SK-N-SH treated with all-trans-retinoic acid at 6 μM for 48 hours (cell line): Measurements from ENCODE around the gene CIT.

Source experiments
- ATAC-seq: fragments of 200-7000 bp; cut with Tn5 transposase; 3 replicates; pipeline ENCODE4 v1.9.1; 2020; ENCODE audit warnings: mild to moderate bottlenecking, moderate library complexity
- ARNTL ChIP-seq: fragments of 450-650 bp; formaldehyde crosslinking; IDR thresholded peaks from 2 replicates; pipeline ENCODE4 v1.5.0; 2020; ENCODE audit warnings: low read depth, mild to moderate bottlenecking, moderate library complexity, borderline replicate concordance
- BACH2 ChIP-seq: fragments of 250-450 bp; sonication (Bioruptor Pico); IDR thresholded peaks from 2 replicates; pipeline ENCODE4 v1.9.0; 2021; ENCODE audit warnings: mild to moderate bottlenecking, borderline replicate concordance
- CREB5 ChIP-seq: fragments of 250-450 bp; sonication (Bioruptor Pico); IDR thresholded peaks from 2 replicates; pipeline ENCODE4 v1.5.1; 2020; ENCODE audit warnings: low read depth, mild to moderate bottlenecking, moderate library complexity
- CSDC2 ChIP-seq: fragments of 250-450 bp; sonication (Bioruptor Pico); IDR thresholded peaks from 2 replicates; pipeline ENCODE4 v1.5.0; 2020; ENCODE audit warnings: mild to moderate bottlenecking, moderate library complexity
- CSRNP3 ChIP-seq: fragments of 250-450 bp; sonication (Bioruptor Pico); IDR thresholded peaks from 2 replicates; pipeline ENCODE4 v1.5.1; 2021; ENCODE audit warnings: mild to moderate bottlenecking, moderate library complexity
- ESRRG ChIP-seq: fragments of 250-450 bp; sonication (Bioruptor Pico); IDR thresholded peaks from 2 replicates; pipeline ENCODE4 v1.6.1; 2021; ENCODE audit warnings: mild to moderate bottlenecking
- GLIS3 ChIP-seq: fragments of 250-450 bp; sonication (Bioruptor Pico); IDR thresholded peaks from 2 replicates; pipeline ENCODE4 v1.5.0; 2020; ENCODE audit warnings: mild to moderate bottlenecking, moderate library complexity
- ISL1 ChIP-seq: fragments of 250-450 bp; sonication (Bioruptor Pico); IDR thresholded peaks from 2 replicates; pipeline ENCODE4 v2.1.2; 2022; ENCODE audit warnings: mild to moderate bottlenecking, moderate library complexity
- OSR1 ChIP-seq: fragments of 250-450 bp; sonication (Bioruptor Pico); IDR thresholded peaks from 2 replicates; pipeline ENCODE4 v1.8.0; 2022; ENCODE audit warnings: moderate library complexity, mild to moderate bottlenecking, inconsistent platforms
- RARB ChIP-seq: fragments of 250-450 bp; sonication (Bioruptor Pico); IDR thresholded peaks from 2 replicates; pipeline ENCODE4 v1.8.0; 2021; ENCODE audit warnings: mild to moderate bottlenecking, moderate library complexity
- SNAI2 ChIP-seq: fragments of 250-450 bp; sonication (Bioruptor Pico); IDR thresholded peaks from 2 replicates; pipeline ENCODE4 v1.5.0; 2020; ENCODE audit warnings: mild to moderate bottlenecking, moderate library complexity
- TCF4 ChIP-seq: fragments of 250-450 bp; sonication (Bioruptor Pico); IDR thresholded peaks from 2 replicates; pipeline ENCODE4 v1.8.0; 2021; ENCODE audit warnings: mild to moderate bottlenecking, moderate library complexity, borderline replicate concordance
- TOX ChIP-seq: fragments of 250-450 bp; sonication (Bioruptor Pico); IDR thresholded peaks from 2 replicates; pipeline ENCODE4 v1.8.0; 2021; ENCODE audit warnings: mild to moderate bottlenecking, moderate library complexity, borderline replicate concordance
- ZFP3 ChIP-seq: fragments of 250-450 bp; sonication (Bioruptor Pico); IDR thresholded peaks from 2 replicates; pipeline ENCODE4 v1.5.0; 2020; ENCODE audit warnings: mild to moderate bottlenecking, moderate library complexity
- ZFP30 ChIP-seq: fragments of 450-650 bp; formaldehyde crosslinking; IDR thresholded peaks from 2 replicates; pipeline ENCODE4 v1.5.0; 2022; ENCODE audit warnings: mild to moderate bottlenecking, moderate library complexity
- ZNF565 ChIP-seq: fragments of 450-650 bp; formaldehyde crosslinking; conservative IDR thresholded peaks from 2 replicates; pipeline ENCODE4 v1.5.0; 2020; ENCODE audit warnings: low read depth, mild to moderate bottlenecking, moderate library complexity
- ZNF70 ChIP-seq: fragments of 450-650 bp; formaldehyde crosslinking; IDR thresholded peaks from 2 replicates; pipeline ENCODE4 v1.5.0; 2020; ENCODE audit warnings: mild to moderate bottlenecking, moderate library complexity
- ZNF8 ChIP-seq: fragments of 450-650 bp; formaldehyde crosslinking; IDR thresholded peaks from 2 replicates; pipeline ENCODE4 v1.5.0; 2020; ENCODE audit warnings: mild to moderate bottlenecking, moderate library complexity
- TF ChIP-seq, protein P1 (sequence below): fragments of 250-450 bp; sonication (Bioruptor Pico); IDR thresholded peaks from 2 replicates; pipeline ENCODE4 v1.8.0; 2020; ENCODE audit warnings: mild to moderate bottlenecking, moderate library complexity, borderline replicate concordance
- TF ChIP-seq, protein P2 (sequence below): fragments of 250-450 bp; sonication (Bioruptor Pico); IDR thresholded peaks from 2 replicates; pipeline ENCODE4 v1.5.0; 2020; ENCODE audit warnings: mild to moderate bottlenecking, moderate library complexity
- TF ChIP-seq, protein P3 (sequence below): fragments of 250-450 bp; sonication (Bioruptor Pico); IDR thresholded peaks from 2 replicates; pipeline ENCODE4 v1.8.0; 2021; ENCODE audit warnings: low read depth, mild to moderate bottlenecking, moderate library complexity, borderline replicate concordance

CIT gene

GRCh38 chr12:119788786-119789185, 88.3 kb downstream of the CIT start:
- TF ChIP-seq ZNF70 = no peak
- TF ChIP-seq BACH2 (CRISPR knock-in tag) = no peak
- TF ChIP-seq ZNF565 (CRISPR knock-in tag) = no peak
- no peak for TF ChIP-seq ZFP30 (CRISPR knock-in tag)
- TF ChIP-seq, protein P1, sequence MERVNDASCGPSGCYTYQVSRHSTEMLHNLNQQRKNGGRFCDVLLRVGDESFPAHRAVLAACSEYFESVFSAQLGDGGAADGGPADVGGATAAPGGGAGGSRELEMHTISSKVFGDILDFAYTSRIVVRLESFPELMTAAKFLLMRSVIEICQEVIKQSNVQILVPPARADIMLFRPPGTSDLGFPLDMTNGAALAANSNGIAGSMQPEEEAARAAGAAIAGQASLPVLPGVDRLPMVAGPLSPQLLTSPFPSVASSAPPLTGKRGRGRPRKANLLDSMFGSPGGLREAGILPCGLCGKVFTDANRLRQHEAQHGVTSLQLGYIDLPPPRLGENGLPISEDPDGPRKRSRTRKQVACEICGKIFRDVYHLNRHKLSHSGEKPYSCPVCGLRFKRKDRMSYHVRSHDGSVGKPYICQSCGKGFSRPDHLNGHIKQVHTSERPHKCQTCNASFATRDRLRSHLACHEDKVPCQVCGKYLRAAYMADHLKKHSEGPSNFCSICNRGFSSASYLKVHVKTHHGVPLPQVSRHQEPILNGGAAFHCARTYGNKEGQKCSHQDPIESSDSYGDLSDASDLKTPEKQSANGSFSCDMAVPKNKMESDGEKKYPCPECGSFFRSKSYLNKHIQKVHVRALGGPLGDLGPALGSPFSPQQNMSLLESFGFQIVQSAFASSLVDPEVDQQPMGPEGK = no peak
- TF ChIP-seq ARNTL = no peak
- TF ChIP-seq OSR1 (CRISPR knock-in tag) = no peak
- TF ChIP-seq, all 23 proteins: peak for 0
- ATAC-seq = no peak

- no peak for ATAC-seq
- TF ChIP-seq CSRNP3 (CRISPR knock-in tag) (no peak), ZNF565 (CRISPR knock-in tag) (no peak), ZFP30 (CRISPR knock-in tag) (no peak), GLIS3 (no peak), ZFP3 (CRISPR knock-in tag) (no peak), TOX (CRISPR knock-in tag) (no peak), TCF4 (CRISPR knock-in tag) (no peak), CSDC2 (CRISPR knock-in tag) (no peak), BACH2 (CRISPR knock-in tag) (no peak), ZNF70 (no peak)
- TF ChIP-seq, protein P1 = no peak
These were observed 90.6 kb downstream of the CIT start for GRCh38 chr12:119786539-119786938.

GRCh38 chr12:119784673-119785072, 92.4 kb downstream of the CIT start:
- ATAC-seq = no peak

More at GRCh38 chr12:119784673-119785072, 92.4 kb downstream of the CIT start:
- TF ChIP-seq CREB5 (no peak), ESRRG (no peak), GLIS3 (no peak), BACH2 (CRISPR knock-in tag) (no peak), SNAI2 (CRISPR knock-in tag) (no peak), ZNF565 (CRISPR knock-in tag) (no peak), ZNF8 (CRISPR knock-in tag) (no peak), OSR1 (CRISPR knock-in tag) (no peak), ZFP30 (CRISPR knock-in tag) (no peak), ISL1 (no peak), RARB (CRISPR knock-in tag) (no peak)
- TF ChIP-seq, protein P1 = no peak
- TF ChIP-seq, protein P2, sequence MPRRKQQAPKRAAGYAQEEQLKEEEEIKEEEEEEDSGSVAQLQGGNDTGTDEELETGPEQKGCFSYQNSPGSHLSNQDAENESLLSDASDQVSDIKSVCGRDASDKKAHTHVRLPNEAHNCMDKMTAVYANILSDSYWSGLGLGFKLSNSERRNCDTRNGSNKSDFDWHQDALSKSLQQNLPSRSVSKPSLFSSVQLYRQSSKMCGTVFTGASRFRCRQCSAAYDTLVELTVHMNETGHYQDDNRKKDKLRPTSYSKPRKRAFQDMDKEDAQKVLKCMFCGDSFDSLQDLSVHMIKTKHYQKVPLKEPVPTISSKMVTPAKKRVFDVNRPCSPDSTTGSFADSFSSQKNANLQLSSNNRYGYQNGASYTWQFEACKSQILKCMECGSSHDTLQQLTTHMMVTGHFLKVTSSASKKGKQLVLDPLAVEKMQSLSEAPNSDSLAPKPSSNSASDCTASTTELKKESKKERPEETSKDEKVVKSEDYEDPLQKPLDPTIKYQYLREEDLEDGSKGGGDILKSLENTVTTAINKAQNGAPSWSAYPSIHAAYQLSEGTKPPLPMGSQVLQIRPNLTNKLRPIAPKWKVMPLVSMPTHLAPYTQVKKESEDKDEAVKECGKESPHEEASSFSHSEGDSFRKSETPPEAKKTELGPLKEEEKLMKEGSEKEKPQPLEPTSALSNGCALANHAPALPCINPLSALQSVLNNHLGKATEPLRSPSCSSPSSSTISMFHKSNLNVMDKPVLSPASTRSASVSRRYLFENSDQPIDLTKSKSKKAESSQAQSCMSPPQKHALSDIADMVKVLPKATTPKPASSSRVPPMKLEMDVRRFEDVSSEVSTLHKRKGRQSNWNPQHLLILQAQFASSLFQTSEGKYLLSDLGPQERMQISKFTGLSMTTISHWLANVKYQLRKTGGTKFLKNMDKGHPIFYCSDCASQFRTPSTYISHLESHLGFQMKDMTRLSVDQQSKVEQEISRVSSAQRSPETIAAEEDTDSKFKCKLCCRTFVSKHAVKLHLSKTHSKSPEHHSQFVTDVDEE (CRISPR knock-in tag) = no peak
- TF ChIP-seq, protein P3, sequence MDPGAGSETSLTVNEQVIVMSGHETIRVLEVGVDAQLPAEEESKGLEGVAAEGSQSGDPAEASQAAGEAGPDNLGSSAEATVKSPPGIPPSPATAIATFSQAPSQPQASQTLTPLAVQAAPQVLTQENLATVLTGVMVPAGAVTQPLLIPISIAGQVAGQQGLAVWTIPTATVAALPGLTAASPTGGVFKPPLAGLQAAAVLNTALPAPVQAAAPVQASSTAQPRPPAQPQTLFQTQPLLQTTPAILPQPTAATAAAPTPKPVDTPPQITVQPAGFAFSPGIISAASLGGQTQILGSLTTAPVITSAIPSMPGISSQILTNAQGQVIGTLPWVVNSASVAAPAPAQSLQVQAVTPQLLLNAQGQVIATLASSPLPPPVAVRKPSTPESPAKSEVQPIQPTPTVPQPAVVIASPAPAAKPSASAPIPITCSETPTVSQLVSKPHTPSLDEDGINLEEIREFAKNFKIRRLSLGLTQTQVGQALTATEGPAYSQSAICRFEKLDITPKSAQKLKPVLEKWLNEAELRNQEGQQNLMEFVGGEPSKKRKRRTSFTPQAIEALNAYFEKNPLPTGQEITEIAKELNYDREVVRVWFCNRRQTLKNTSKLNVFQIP = no peak
- TF ChIP-seq, all 23 proteins: peak for 0
